Coronary artery (tissue), 2 donors: ENCODE results near the gene SLC6A17.

ENCODE experiments used
- DNase-seq: peaks from one replicate; pipeline ENCODE4 v3.0.0-alpha.2; 2017; ENCODE audit warnings: low spot score
- H3K27ac ChIP-seq, 2 donors: fragments of 200-600 bp; sonication (generic); one replicate each; pipeline ENCODE4 v1.5.1; 2016 to 2019
- H3K4me3 ChIP-seq: fragments of 200-600 bp; sonication (generic); 2 replicates; pipeline ENCODE4 v1.5.1; 2016; ENCODE audit warnings: mild to moderate bottlenecking, moderate library complexity
- CTCF ChIP-seq: fragments of 200-600 bp; sonication (generic); IDR thresholded peaks from one replicate; pipeline ENCODE4 v1.5.1; 2019; ENCODE audit warnings: antibody characterized with exemption

SLC6A17 gene

GRCh38 chr1:110135246-110135645 is 15.0 kb upstream of the SLC6A17 start:
- Histone ChIP-seq H3K27ac (no peak overlapping the region), H3K4me3 (no peak overlapping the region)
- TF ChIP-seq CTCF, result no peak
- no peak for DNase-seq

- DNase-seq, result no peak
- no peak for TF ChIP-seq CTCF
- H3K4me3 ChIP-seq, result no peak overlapping the region
- H3K27ac ChIP-seq, result no peak overlapping the region
Measured at GRCh38 chr1:110135666-110136065, 14.6 kb upstream of the SLC6A17 start.

GRCh38 chr1:110136911-110137310 is 13.4 kb upstream of the SLC6A17 start:
- no peak for DNase-seq
- no peak for TF ChIP-seq CTCF
- Histone ChIP-seq H3K4me3 (no peak overlapping the region), H3K27ac (no peak overlapping the region)

- no peak for DNase-seq
- TF ChIP-seq CTCF, result no peak
- Histone ChIP-seq H3K27ac (no peak overlapping the region), H3K4me3 (no peak overlapping the region)
Measured at GRCh38 chr1:110138956-110139355, 11.3 kb upstream of the SLC6A17 start.

GRCh38 chr1:110144366-110144765 is 5.9 kb upstream of the SLC6A17 start:
- no peak for DNase-seq
- H3K27ac ChIP-seq, result no peak overlapping the region
- no peak for TF ChIP-seq CTCF
- no peak overlapping the region for H3K4me3 ChIP-seq

- TF ChIP-seq CTCF, result no peak
- DNase-seq, result no peak
- H3K27ac ChIP-seq, result no peak overlapping the region
- no peak overlapping the region for H3K4me3 ChIP-seq
Measured at GRCh38 chr1:110148961-110149360, 1.3 kb upstream of the SLC6A17 start.

- H3K4me3 ChIP-seq, result peak overlapping the region; percentile 65
- no peak overlapping the region for H3K27ac ChIP-seq
- no peak for TF ChIP-seq CTCF
- no peak for DNase-seq
Measured at GRCh38 chr1:110151175-110151669, 928 bp downstream of the SLC6A17 start.
